ENCODE results near the gene CABP5.

CABP5 gene

DNA sequence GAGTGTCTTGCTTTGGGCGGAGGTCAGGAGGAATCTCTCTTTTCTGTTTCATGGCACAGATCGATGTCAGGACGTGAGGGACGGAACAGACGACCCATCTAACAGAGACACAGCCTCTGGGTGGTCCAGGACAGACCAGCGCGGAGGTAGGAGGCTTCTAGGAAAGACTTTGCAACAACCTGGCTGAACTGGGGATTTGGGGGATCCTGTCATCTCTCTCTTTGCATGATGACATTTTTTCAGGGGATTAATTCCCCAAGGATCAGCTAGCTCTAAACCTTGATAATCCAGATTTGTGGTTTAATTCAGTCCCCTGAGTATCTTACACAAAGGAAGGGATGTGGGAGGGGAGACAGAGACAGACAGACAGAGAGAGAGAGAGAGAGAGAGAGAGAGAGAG lies 14.4 kb downstream of the CABP5 start:
- DNase-seq = no peak

DNA sequence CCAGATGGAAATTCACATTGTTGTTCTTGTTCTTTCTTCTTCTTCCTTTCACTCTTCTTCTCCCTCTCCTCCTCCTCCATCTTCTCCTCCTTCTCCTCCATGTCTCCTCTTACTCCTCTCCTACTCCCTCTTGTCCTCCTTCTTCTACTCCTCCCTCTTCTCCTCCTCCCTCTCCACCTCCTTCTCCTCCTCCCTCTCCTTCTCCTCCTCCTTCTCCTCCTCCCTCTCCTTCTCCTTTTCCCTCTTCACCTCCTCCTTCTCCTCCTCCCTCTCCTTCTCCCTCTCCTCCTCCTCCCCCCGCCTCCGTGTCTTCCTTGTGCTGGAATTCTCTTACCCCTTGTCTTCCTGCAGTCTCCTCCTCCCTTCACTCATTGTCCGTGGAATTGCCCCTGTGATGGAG lies 18.4 kb downstream of the CABP5 start:
- no peak for DNase-seq

- DNase-seq = no peak
Observed at GRCh38 chr19:48023518-48023917, 20.4 kb downstream of the CABP5 start.

GRCh38 chr19:48023011-48023410 lies 20.9 kb downstream of the CABP5 start:
- DNase-seq = no peak

DNA sequence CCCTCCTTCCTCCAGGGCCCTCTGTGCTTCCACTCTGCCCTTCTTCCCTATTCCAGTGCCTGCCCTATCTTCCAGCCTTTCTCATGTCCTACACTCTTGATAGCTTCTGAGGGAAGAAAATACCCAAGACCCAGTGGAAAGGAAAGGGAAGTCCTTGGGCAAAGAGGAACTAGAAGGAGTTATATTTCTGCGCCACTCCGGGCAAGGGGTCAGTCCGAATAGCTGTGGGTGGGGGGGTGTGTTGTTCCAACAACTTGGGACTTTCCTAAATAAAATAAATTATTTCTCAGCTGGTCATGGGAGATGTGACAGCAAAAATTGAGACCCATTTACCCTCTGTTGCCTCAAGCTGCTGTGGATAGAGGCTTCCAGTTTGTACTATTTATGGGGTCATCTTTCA lies 23.2 kb downstream of the CABP5 start:
- DNase-seq = no peak

- no peak for DNase-seq
Observed at GRCh38 chr19:48010932-48011758, 32.7 kb downstream of the CABP5 start.

GRCh38 chr19:48006762-48007161 lies 37.1 kb downstream of the CABP5 start:
- DNase-seq = no peak

GRCh38 chr19:48004236-48004635 lies 39.6 kb downstream of the CABP5 start:
- no peak for DNase-seq

GRCh38 chr19:48000846-48001245 lies 43.0 kb downstream of the CABP5 start:
- DNase-seq = no peak

DNA sequence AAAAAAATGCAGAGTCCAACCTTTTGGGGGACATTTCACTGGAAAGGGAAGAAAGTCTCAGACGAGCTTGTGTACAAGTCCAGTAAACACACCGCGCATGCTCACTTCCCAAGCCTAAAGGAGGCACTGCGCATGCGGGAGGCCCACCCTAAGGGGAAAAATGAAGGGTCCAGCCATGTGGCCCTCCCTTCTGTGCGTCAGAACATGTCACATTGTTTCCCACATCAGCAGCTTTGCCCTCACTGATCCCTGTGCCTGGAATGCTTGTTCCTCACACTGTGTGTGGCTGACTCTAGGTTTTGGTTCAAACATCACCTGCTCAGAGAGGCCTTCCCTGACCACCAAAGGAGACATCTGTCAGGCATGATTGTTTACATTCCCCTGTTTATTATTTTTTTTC lies 45.1 kb downstream of the CABP5 start:
- DNase-seq = no peak

DNA sequence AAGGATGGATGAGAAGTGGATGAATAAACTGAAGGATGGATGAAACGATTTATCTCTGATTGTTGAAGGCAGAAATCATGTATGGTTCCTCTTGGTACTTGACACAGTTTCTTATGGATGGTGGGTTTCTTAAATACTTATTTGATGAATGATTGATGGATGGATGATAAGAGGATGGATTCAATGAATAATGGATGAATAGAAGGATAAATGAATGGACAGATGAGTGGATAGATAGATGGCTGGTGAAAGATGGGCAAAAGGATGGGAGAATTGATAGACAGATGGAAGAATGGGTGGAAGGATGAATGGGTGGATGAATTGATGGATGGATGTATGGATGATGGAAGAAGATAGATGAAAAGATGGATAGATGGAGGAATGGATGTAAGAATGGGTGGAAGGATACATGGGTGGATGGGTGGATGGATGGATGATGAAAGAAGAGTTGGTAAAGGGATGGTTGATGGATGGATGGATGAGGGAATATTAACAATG lies 47.6 kb downstream of the CABP5 start:
- DNase-seq = no peak

DNA sequence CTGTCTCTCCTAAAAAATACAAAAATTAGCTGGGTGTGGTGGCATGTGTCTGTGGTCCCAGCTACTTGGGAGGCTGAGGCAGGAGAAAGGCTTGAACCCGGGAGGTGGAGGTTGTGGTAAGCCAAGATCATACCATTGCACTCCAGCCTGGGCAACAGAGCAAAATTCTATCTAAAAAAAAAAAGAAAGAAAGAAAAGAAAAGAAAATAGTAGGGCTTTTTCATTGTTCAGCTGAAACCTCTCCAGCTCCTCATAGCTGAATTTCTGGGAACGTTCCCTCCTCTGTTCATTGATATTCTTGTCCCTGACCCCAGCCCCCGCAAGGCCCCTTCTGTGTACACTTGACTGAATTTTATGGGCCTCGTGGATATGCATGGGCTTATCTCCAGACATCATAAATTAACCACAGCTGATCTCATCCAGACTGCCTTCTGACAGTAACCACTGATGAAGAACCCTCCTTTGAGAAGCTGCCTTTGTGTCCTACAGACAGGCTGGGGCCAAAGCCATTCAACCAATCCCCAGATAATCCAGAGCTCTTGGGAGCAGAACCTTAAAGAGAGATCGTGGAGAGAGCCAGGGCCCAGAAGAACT lies 49.6 kb downstream of the CABP5 start, which contains the start of gene ELSPBP1:
TSS of gene ELSPBP1 (plus strand) at position 424 of the 594 bp plus-strand sequence. CDS start 14,036 bp downstream, outside the sequence.
- DNase-seq = no peak

- no peak for DNase-seq
Observed at GRCh38 chr19:47992070-47992469, 51.8 kb downstream of the CABP5 start, which contains the start of gene BSPH1. TSS of gene BSPH1 (minus strand) at chr19:47992170. CDS start at chr19:47992081, 89 bp downstream.

DNA sequence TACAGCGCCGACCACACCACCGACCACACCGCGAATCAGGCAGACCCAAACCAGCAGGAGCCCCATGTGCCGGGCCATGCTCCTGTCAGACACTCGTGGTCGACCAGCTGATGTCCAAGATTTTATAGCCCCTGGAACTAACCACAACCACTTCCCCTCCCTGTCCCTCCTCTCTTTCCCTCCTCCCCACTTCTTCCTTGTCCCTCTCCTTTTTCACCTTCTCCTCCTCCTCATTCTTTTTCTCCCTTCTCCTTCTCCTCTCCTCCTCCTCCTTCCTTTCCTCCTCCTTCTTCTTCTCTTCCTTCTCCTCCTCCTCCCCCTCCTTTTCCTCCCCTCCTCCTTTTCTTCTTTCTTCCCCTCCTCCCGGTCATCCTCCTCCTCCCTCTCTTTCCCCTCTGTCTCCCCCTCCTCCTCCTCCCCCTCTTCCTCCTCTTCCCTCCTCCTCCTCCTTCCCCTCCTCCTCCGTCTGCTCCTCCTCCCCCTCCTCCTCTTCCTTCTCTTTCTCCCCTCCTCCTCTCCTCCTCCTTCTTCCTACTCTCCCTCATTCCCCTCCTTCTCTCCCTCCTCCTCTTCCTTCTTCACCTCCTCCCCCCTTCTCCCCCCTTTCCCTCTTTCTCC lies 52.6 kb downstream of the CABP5 start:
- no peak for DNase-seq
